ENCODE measurements around the gene MAP3K3.
A peak's percentile ranks its signal among the peaks of the same experiment; 100 is the strongest.

MAP3K3 gene

GRCh38 chr17:63694229-63694949 is 72.2 kb downstream of the MAP3K3 start:
- H3K27ac ChIP-seq (ENCODE audit: low read depth, low read length) = no peak overlapping the region
- H3K4me3 ChIP-seq (ENCODE audit: low read depth, low read length) = no peak overlapping the region
- H3K27me3 ChIP-seq (ENCODE audit: control insufficient read depth, insufficient read depth, low read length) = no peaks in the 10 kb centered on the region
- peaks cover 26% of the 10 kb centered on the region for H3K4me1 ChIP-seq (ENCODE audit: control insufficient read depth, insufficient read depth, low read length)
- peak overlapping the region; percentile 17 for H3K9ac ChIP-seq (ENCODE audit: low read length)
- H3K9me3 ChIP-seq (ENCODE audit: control insufficient read depth, insufficient read depth, low read depth, low read length) = no peaks in the 10 kb centered on the region
- peaks cover 60% of the 10 kb centered on the region for H3K36me3 ChIP-seq (ENCODE audit: control insufficient read depth, insufficient read depth, low read length)

- Histone ChIP-seq H3K4me3 (ENCODE audit: low read depth, low read length) (no peak overlapping the region), H3K27me3 (ENCODE audit: control insufficient read depth, insufficient read depth, low read length) (no peaks in the 10 kb centered on the region), H3K4me1 (ENCODE audit: control insufficient read depth, insufficient read depth, low read length) (peaks cover 26% of the 10 kb centered on the region), H3K36me3 (ENCODE audit: control insufficient read depth, insufficient read depth, low read length) (peaks cover 52% of the 10 kb centered on the region), H3K9me3 (ENCODE audit: control insufficient read depth, insufficient read depth, low read depth, low read length) (no peaks in the 10 kb centered on the region), H3K27ac (ENCODE audit: low read depth, low read length) (no peak overlapping the region), H3K9ac (ENCODE audit: low read length) (no peak overlapping the region)
Measured at GRCh38 chr17:63694950-63695773, 72.9 kb downstream of the MAP3K3 start.

GRCh38 chr17:63695889-63696288 is 73.7 kb downstream of the MAP3K3 start:
- Histone ChIP-seq H3K4me1 (ENCODE audit: control insufficient read depth, insufficient read depth, low read length) (peaks cover 28% of the 10 kb centered on the region), H3K9me3 (ENCODE audit: control insufficient read depth, insufficient read depth, low read depth, low read length) (no peaks in the 10 kb centered on the region), H3K27ac (ENCODE audit: low read depth, low read length) (no peak overlapping the region), H3K27me3 (ENCODE audit: control insufficient read depth, insufficient read depth, low read length) (no peaks in the 10 kb centered on the region), H3K9ac (ENCODE audit: low read length) (no peak overlapping the region), H3K36me3 (ENCODE audit: control insufficient read depth, insufficient read depth, low read length) (peaks cover 45% of the 10 kb centered on the region), H3K4me3 (ENCODE audit: low read depth, low read length) (no peak overlapping the region)

- Histone ChIP-seq H3K4me3 (ENCODE audit: low read depth, low read length) (no peak overlapping the region), H3K4me1 (ENCODE audit: control insufficient read depth, insufficient read depth, low read length) (peaks cover 34% of the 10 kb centered on the region), H3K9ac (ENCODE audit: low read length) (no peak overlapping the region), H3K36me3 (ENCODE audit: control insufficient read depth, insufficient read depth, low read length) (peaks cover 39% of the 10 kb centered on the region), H3K27me3 (ENCODE audit: control insufficient read depth, insufficient read depth, low read length) (no peaks in the 10 kb centered on the region), H3K27ac (ENCODE audit: low read depth, low read length) (no peak overlapping the region), H3K9me3 (ENCODE audit: control insufficient read depth, insufficient read depth, low read depth, low read length) (no peaks in the 10 kb centered on the region)
Measured at GRCh38 chr17:63696381-63696961, 74.3 kb downstream of the MAP3K3 start.

GRCh38 chr17:63697341-63698286 is 75.4 kb downstream of the MAP3K3 start:
- Histone ChIP-seq H3K27ac (ENCODE audit: low read depth, low read length) (0 out of 2 replicates have a peak overlapping the region, but pooled peaks have one; percentile 0), H3K4me1 (ENCODE audit: control insufficient read depth, insufficient read depth, low read length) (peaks cover 43% of the 10 kb centered on the region), H3K27me3 (ENCODE audit: control insufficient read depth, insufficient read depth, low read length) (no peaks in the 10 kb centered on the region), H3K4me3 (ENCODE audit: low read depth, low read length) (peak overlapping the region; percentile 70; the same call in 1 of the 2 replicates), H3K36me3 (ENCODE audit: control insufficient read depth, insufficient read depth, low read length) (peaks cover 28% of the 10 kb centered on the region), H3K9ac (ENCODE audit: low read length) (no peak overlapping the region), H3K9me3 (ENCODE audit: control insufficient read depth, insufficient read depth, low read depth, low read length) (no peaks in the 10 kb centered on the region)

- 0 out of 2 replicates have a peak overlapping the region, but pooled peaks have one; percentile 0 for H3K27ac ChIP-seq (ENCODE audit: low read depth, low read length)
- H3K36me3 ChIP-seq (ENCODE audit: control insufficient read depth, insufficient read depth, low read length) = peaks cover 22% of the 10 kb centered on the region
- peak overlapping the region; percentile 73 for H3K9ac ChIP-seq (ENCODE audit: low read length)
- peaks cover 47% of the 10 kb centered on the region for H3K4me1 ChIP-seq (ENCODE audit: control insufficient read depth, insufficient read depth, low read length)
- no peaks in the 10 kb centered on the region for H3K9me3 ChIP-seq (ENCODE audit: control insufficient read depth, insufficient read depth, low read depth, low read length)
- H3K4me3 ChIP-seq (ENCODE audit: low read depth, low read length) = peak overlapping the region; percentile 70
- no peaks in the 10 kb centered on the region for H3K27me3 ChIP-seq (ENCODE audit: control insufficient read depth, insufficient read depth, low read length)
Measured at GRCh38 chr17:63698381-63698885, 76.2 kb downstream of the MAP3K3 start.

GRCh38 chr17:63698886-63699637 is 76.8 kb downstream of the MAP3K3 start:
- Histone ChIP-seq H3K4me3 (ENCODE audit: low read depth, low read length) (peak overlapping the region; percentile 70), H3K9ac (ENCODE audit: low read length) (peak overlapping the region; percentile 73), H3K4me1 (ENCODE audit: control insufficient read depth, insufficient read depth, low read length) (peaks cover 46% of the 10 kb centered on the region), H3K9me3 (ENCODE audit: control insufficient read depth, insufficient read depth, low read depth, low read length) (no peaks in the 10 kb centered on the region), H3K27ac (ENCODE audit: low read depth, low read length) (peak overlapping the region; percentile 69; the same call in 1 of the 2 replicates), H3K36me3 (ENCODE audit: control insufficient read depth, insufficient read depth, low read length) (peaks cover 22% of the 10 kb centered on the region), H3K27me3 (ENCODE audit: control insufficient read depth, insufficient read depth, low read length) (no peaks in the 10 kb centered on the region)

- Histone ChIP-seq H3K27ac (ENCODE audit: low read depth, low read length) (peak within 1 kb of the TSS; percentile 84), H3K4me3 (ENCODE audit: low read depth, low read length) (peak within 1 kb of the TSS; percentile 70)
Measured at GRCh38 chr17:63699638-63700527, 77.7 kb downstream of the MAP3K3 start, which contains the start of gene LIMD2. TSS of gene LIMD2 (minus strand) at chr17:63700125. CDS start at chr17:63699298, 827 bp downstream.

More at GRCh38 chr17:63699638-63700527, 77.7 kb downstream of the MAP3K3 start, which contains the start of gene LIMD2:
- no peaks in the 10 kb centered on the region for H3K9me3 ChIP-seq (ENCODE audit: control insufficient read depth, insufficient read depth, low read depth, low read length)
- peaks cover 39% of the 10 kb centered on the region for H3K4me1 ChIP-seq (ENCODE audit: control insufficient read depth, insufficient read depth, low read length)
- H3K36me3 ChIP-seq (ENCODE audit: control insufficient read depth, insufficient read depth, low read length) = peaks cover 22% of the 10 kb centered on the region
- H3K27me3 ChIP-seq (ENCODE audit: control insufficient read depth, insufficient read depth, low read length) = no peaks in the 10 kb centered on the region
- peak within 1 kb of the TSS; percentile 88 for H3K9ac ChIP-seq (ENCODE audit: low read length)
